Type B pancreatic cell (in vitro differentiated cells): ENCODE measurements around the gene UBB. TPM values are rescaled to one million over a fixed set of nuclear protein-coding genes. Genes with fewer than 3 reads are reported as not detected.

Source experiments
- DNase-seq: peaks from one replicate; pipeline ENCODE4 v3.0.0; 2021; ENCODE audit warnings: mixed read lengths; ENCODE audit not compliant: unreplicated experiment; ENCODE audit errors: extremely low spot score
- H3K27ac Mint-ChIP-seq: 2 replicates; pipeline ENCODE4 v1.8.0; 2021; ENCODE audit warnings: mild to moderate bottlenecking, mixed read lengths
- H3K27me3 Mint-ChIP-seq: 2 replicates; pipeline ENCODE4 v1.8.0; 2021; ENCODE audit warnings: mixed read lengths
- H3K36me3 Mint-ChIP-seq: 2 replicates; pipeline ENCODE4 v1.8.0; 2021; ENCODE audit warnings: mixed read lengths
- H3K4me1 Mint-ChIP-seq: one replicate; pipeline ENCODE4 v1.8.0; 2021; ENCODE audit warnings: mixed read lengths; ENCODE audit not compliant: unreplicated experiment
- H3K4me3 Mint-ChIP-seq: 2 replicates; pipeline ENCODE4 v1.8.0; 2021; ENCODE audit warnings: mild to moderate bottlenecking, mixed read lengths
- H3K9me3 Mint-ChIP-seq: 2 replicates; pipeline ENCODE4 v1.8.0; 2021; ENCODE audit warnings: mixed read lengths
- total RNA-seq: library from RNA; stranded (reverse); gene quantifications from 2 replicates; pipeline ENCODE4 v1.2.1, GENCODE V29; 2021; ENCODE audit warnings: low replicate concordance
- TF ChIP-seq, protein P1 (sequence below): fragments of 200-600 bp; sonication (generic); conservative IDR thresholded peaks from 2 replicates; pipeline ENCODE4 v1.5.0; 2021; ENCODE audit warnings: antibody characterized with exemption, mild to moderate bottlenecking

Gene UBB
- total RNA-seq, 1 donor from 2014 or later = 1,802 TPM

DNA sequence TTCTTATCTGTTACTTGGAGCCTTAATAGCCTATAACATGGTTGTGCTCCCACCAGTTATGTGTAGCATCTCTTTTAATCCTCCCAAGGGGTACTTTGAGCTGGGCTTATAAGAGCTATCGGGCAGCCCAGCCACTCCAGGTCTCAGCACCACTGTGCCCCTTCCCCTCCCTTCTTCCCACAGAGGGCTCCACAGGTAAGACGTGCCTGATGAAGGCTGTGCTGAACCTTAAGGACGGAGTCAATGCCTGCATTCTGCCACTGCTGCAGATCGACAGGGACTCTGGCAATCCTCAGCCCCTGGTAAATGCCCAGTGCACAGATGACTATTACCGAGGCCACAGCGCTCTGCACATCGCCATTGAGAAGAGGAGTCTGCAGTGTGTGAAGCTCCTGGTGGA, 41.5 kb downstream of the UBB start:
- TF ChIP-seq, protein P1, sequence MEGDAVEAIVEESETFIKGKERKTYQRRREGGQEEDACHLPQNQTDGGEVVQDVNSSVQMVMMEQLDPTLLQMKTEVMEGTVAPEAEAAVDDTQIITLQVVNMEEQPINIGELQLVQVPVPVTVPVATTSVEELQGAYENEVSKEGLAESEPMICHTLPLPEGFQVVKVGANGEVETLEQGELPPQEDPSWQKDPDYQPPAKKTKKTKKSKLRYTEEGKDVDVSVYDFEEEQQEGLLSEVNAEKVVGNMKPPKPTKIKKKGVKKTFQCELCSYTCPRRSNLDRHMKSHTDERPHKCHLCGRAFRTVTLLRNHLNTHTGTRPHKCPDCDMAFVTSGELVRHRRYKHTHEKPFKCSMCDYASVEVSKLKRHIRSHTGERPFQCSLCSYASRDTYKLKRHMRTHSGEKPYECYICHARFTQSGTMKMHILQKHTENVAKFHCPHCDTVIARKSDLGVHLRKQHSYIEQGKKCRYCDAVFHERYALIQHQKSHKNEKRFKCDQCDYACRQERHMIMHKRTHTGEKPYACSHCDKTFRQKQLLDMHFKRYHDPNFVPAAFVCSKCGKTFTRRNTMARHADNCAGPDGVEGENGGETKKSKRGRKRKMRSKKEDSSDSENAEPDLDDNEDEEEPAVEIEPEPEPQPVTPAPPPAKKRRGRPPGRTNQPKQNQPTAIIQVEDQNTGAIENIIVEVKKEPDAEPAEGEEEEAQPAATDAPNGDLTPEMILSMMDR = no peak
- H3K4me1 Mint-ChIP-seq = peaks cover 21% of the 10 kb centered on the region
- no peaks in the 10 kb centered on the region for H3K36me3 Mint-ChIP-seq
- H3K27ac Mint-ChIP-seq = no peak overlapping the region
- H3K4me3 Mint-ChIP-seq = no peak overlapping the region
- H3K27me3 Mint-ChIP-seq = no peaks in the 10 kb centered on the region
- no peak for DNase-seq
- no peaks in the 10 kb centered on the region for H3K9me3 Mint-ChIP-seq

DNA sequence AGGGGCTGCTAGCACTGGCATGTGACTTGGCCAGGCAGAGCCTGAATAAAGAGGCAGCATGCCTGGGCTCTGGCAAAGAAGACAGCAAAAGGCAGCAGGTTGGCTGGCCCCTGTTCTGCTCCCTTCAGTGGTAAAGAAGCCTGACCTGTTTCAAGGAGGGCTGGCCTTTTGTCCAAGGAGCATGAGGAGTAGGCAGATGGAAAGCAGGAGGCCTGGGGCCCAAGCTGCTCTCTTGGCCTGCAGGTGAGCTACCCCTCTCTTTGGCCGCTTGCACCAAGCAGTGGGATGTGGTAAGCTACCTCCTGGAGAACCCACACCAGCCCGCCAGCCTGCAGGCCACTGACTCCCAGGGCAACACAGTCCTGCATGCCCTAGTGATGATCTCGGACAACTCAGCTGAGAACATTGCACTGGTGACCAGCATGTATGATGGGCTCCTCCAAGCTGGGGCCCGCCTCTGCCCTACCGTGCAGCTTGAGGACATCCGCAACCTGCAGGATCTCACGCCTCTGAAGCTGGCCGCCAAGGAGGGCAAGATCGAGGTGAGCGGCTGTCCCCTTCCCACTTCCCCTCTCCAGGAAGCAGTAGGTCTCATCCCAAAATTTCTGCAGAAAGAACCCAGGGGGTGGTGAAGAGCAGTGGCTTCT, 42.5 kb downstream of the UBB start:
- TF ChIP-seq, protein P1 = no peak
- Mint-ChIP-seq H3K27ac (no peak overlapping the region), H3K4me3 (no peak overlapping the region), H3K27me3 (no peaks in the 10 kb centered on the region), H3K36me3 (no peaks in the 10 kb centered on the region), H3K9me3 (no peaks in the 10 kb centered on the region), H3K4me1 (peaks cover 21% of the 10 kb centered on the region)
- DNase-seq = no peak

DNA sequence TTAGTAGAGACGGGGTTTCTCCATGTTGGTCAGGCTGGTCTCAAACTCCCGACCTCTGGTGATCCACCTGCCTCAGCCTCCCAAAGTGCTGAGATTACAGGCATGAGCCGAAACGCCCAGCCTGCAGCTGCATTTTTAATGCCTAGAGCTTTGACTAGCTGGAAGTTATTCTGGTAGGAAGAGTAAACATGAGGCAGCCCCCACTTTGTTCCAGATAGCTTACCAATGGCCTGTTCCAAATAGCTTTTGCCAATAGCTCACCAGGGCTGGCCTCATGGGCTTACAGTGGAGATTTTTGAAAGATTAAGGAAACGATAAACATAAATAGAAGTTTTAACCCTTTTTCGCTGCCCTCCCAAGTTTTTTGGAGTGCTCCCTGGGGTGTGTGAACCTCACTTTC, 44.3 kb downstream of the UBB start:
- Mint-ChIP-seq H3K27me3 (no peaks in the 10 kb centered on the region), H3K36me3 (no peaks in the 10 kb centered on the region), H3K27ac (no peak overlapping the region), H3K4me1 (peaks cover 13% of the 10 kb centered on the region), H3K4me3 (no peak overlapping the region), H3K9me3 (no peaks in the 10 kb centered on the region)
- TF ChIP-seq, protein P1 = no peak
- no peak for DNase-seq

DNA sequence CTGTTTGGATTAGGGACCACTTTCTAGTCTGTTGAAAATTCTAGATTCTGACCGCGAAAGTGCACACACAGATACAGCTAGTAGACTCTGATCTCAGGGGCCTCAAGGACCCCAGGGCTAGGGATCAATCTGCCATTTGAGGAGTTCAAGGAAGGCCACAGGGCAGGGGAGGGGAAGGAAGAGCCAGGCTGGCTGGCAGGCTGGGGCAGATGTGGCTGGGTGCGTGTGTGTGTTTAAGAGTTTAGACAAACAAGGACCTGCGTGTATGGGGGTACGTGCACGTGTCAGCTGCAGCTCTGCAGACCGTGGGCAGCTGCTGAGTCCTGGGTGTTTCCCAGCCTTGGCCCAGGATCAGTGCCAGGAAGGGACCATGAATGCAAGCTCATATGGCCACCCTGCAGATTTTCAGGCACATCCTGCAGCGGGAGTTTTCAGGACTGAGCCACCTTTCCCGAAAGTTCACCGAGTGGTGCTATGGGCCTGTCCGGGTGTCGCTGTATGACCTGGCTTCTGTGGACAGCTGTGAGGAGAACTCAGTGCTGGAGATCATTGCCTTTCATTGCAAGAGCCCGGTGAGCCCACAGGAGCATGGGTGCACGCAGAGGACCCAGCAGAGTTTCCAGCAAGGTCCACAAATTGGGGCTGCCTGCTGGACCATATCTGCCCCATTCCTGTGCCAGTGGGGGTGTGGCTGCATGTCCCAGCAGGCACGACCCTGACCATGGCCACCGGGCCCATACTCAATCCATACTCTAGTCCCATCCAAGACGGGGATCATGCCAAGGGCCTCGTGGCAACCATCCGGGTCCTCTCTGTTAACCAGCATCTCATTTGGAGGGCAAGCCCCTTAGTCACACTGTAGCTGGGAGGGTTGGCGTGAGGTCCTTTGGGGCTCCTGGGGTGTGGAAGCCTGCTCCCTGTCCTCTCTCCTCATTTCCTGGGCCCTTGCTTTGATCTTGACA, 45.1 kb downstream of the UBB start:
- TF ChIP-seq, protein P1 = no peak
- no peak for DNase-seq
- Mint-ChIP-seq H3K4me1 (peaks cover 13% of the 10 kb centered on the region), H3K36me3 (no peaks in the 10 kb centered on the region), H3K27me3 (no peaks in the 10 kb centered on the region), H3K27ac (no peak overlapping the region), H3K4me3 (no peak overlapping the region), H3K9me3 (no peaks in the 10 kb centered on the region)

DNA sequence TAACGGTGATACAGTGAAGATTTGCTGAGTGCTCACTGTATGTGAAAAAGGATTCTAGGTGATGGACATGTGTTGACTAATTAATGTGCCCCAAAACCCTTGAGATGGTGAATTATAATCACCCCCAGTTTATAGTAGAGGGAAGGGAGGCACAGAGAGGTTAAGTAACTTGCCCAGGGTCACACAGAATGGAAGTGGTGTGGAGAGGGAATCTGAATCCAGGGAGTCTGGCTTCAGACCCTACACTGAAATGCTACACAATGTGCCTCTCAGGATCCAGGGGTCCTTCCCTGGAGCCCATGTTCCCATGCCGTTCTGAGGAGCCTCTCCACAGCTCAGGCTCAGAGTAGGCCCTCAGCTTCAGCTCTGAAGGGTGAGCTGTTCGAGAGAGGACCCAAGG, 46.1 kb downstream of the UBB start:
- TF ChIP-seq, protein P1 = no peak
- no peaks in the 10 kb centered on the region for H3K9me3 Mint-ChIP-seq
- peaks cover 13% of the 10 kb centered on the region for H3K4me1 Mint-ChIP-seq
- H3K27me3 Mint-ChIP-seq = no peaks in the 10 kb centered on the region
- no peak for DNase-seq
- H3K36me3 Mint-ChIP-seq = no peaks in the 10 kb centered on the region
- no peak overlapping the region for H3K27ac Mint-ChIP-seq
- H3K4me3 Mint-ChIP-seq = no peak overlapping the region
